ENCODE data around the gene CAMK2N1.

Gene CAMK2N1

DNA sequence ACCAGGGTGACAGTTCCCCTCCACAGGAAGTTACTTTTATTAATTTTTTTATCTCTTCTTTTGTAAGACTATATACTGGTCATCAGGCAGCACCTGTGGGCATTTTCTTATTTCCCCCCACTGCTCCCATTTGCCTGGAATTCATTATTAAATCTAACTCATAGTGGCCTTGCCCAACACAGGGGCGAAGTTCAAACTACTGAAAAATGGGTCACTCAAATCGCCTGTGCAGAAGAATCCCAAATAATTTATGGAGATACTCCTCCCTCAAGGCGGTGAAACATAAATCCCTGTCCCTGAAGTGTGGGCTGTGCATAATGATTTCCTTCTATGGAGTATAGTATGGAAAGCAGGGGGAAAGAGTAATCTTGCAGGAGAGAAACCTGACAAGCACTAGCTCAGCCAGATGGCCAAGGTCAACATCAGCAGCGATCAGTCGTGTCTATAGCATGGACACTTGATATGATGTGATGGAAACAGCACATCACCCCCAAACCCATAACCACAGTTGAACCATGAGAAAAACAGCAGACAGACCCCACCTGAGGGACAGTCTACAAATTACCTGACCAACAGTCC lies 7.9 kb downstream of the CAMK2N1 start:
- no peak for DNase-seq

- DNase-seq, result no peak
These were observed 8.5 kb downstream of the CAMK2N1 start for GRCh38 chr1:20477348-20478056.

- DNase-seq, result peak in 2 of 3 experiments; percentile 75 to 84
These were observed 9.6 kb downstream of the CAMK2N1 start for GRCh38 chr1:20476265-20477038.

DNA sequence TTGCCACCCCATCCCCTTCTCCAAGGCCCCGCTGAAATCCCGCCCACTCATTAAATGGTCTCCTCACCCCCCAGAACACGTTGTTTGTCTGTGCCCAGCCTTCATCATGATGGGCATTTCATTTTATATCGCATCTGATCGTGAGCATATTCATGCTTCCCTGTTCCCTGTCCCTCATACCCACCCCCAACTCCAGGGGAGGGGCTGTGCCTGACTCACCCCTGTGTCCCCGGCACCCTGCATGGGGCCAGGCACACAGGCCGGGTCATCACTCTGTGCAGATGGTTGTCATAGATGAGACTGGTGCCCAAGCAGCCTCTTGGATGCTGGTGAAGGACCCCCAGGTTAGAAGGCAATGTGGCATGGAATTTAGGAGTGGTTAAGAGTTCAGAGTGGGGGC lies 11.0 kb downstream of the CAMK2N1 start:
- DNase-seq, result no peak

- no peak for DNase-seq
These were observed 11.6 kb downstream of the CAMK2N1 start for GRCh38 chr1:20474333-20474975.

DNA sequence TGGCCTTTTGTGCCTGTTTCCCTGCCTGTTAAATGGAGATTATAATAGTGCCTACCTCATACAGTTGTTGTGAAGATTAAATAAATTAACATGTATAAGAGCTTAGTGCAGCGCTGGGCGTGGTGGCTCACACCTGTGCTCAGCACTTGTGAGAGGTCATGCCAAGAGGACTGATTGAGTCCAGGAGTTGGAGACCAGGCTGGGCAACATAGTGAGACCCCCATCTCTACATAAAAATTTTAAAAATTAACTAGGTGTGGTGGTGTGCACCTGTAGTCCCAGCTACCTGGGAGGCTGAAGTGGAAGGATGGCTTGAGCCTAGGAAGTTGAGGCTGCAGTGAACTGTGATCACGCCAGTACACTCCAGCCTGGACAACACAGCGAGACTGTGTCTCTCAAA lies 12.1 kb downstream of the CAMK2N1 start:
- DNase-seq, result no peak

- DNase-seq, result peak in 1 of 3 experiments; percentile 60
These were observed 12.9 kb downstream of the CAMK2N1 start for GRCh38 chr1:20472860-20473711.

DNA sequence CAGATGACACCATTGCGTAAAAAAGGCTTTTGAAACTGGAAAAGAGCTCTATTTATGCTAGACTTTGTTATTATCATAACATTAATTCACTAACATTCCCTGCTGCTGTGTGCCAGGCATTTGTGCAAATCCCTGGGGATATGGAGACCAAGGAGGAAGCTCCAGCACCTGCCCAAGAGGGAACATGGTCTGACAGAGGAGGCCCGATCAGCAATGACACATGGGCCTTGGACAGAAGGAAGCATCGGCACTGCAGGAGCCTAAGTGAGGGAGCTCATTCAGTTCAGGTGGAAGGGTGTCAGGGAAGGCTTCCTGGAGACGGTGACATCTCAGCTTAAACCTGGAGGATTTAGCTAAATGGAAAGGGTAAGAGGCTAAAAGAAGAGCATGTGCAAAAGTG lies 13.9 kb downstream of the CAMK2N1 start:
- DNase-seq, result no peak

DNA sequence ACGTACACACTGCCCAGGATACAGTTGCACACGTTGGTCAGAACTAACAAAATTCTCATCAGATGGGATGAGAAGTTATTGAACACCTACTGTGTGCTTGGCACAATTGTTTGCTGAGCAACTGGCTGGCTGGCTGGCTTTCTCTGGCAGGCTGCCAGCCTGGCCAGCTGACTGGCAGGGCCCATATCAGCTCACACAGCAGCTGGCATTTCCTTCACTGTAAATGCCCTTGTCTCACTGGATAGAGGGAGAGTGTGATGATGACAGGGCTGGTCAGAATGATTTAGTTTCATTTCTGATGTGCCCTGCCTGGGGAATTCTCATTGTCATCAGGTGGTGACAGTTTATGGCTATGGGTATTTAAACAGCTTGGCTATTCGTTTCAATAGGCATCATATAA lies 15.8 kb downstream of the CAMK2N1 start:
- DNase-seq, result peak in 2 of 3 experiments; percentile 59 to 88

GRCh38 chr1:20469406-20470076 lies 16.5 kb downstream of the CAMK2N1 start:
- DNase-seq, result peak in 1 of 3 experiments; percentile 7

GRCh38 chr1:20466273-20466672 lies 19.7 kb downstream of the CAMK2N1 start:
- DNase-seq, result no peak

DNA sequence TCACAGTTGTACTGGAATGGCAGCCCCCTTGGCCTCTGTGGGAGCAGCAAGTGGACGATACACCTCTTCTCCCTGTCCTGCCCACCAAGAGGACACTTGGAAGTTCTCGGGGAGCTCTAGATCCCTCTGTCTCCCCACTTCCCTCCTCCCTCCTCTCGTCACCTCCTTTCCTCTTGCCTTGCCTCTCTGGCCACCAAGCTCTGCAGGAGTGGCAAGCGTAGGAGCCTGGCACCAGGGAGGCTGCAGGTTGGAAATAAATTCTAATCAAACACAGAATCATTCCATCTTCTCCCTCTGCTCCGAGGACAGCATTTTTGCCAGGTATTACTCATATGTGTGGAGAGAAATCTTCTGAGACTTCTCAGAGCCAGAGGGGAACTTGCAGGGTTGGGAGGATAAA lies 20.8 kb downstream of the CAMK2N1 start:
- no peak for DNase-seq

GRCh38 chr1:20463502-20463901 lies 22.5 kb downstream of the CAMK2N1 start:
- no peak for DNase-seq

- DNase-seq, result no peak
These were observed 23.6 kb downstream of the CAMK2N1 start for GRCh38 chr1:20462397-20462796.

DNA sequence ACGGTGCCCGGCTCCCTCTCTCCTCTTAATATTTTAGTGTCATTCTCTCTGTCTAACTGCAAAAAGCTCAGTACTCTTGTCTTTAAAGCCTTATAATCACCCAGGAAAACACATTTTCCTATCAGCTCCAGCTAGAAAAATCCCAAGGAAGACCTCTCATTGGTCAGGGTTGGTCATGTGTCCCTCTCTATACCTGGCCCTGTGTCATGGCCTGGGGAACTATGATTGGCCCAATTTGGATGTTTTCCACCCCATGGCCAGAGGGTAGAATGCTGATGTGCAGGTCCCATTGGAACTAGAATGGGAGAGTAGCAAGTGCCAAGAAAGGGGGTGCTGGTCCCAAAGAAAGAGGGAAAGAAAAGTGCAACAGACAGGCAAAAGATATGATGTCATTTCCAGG lies 27.3 kb downstream of the CAMK2N1 start:
- DNase-seq, result no peak

- DNase-seq, result no peak
These were observed 32.0 kb downstream of the CAMK2N1 start for GRCh38 chr1:20454004-20454403.

DNA sequence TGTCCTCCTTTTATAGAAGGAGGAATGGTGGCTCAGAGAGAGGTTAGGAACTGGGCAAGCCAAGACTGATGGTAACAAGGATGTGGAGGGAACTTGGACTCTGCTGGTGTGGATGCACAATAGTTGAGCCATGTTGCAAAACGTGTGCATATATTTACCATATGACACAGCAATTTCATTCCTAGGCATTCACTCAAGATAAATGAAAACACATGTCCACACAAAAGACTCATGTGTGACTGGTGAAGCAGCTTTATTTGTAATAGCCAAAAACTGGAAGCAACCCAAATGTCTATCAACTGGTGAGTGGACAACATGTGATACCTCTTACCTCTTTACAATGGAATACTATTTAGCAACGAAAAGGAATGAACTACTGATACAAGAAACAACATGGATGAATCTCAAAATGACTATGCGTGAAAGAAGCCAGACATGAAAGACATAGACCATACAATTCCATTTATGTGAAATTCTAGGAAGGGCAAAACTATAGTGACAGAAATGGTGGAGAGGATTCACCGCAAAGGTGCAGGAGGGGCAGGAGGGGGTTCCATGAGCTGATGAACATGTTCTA lies 36.2 kb downstream of the CAMK2N1 start:
- no peak for DNase-seq

DNA sequence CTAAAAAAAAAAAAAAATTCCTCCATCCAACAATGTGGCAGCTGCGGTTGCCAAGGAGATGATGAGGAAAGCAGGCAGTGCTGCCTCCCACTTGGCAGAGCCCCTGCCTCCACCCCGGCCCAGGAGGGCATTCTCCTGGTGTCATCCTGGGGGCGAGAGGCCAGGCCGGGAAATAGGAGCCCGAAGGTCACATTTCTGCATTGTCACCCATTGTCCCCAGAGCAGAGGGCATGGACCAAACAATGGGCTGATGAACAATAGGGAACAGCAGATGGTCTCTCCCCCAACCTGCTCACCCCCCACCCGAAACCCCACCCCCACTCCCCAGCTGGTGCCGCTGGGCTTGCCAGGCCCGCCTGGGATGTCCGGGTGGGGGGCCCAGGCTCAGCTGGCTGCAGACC lies 37.3 kb downstream of the CAMK2N1 start:
- peak in 2 of 3 experiments; percentile 32 to 52 for DNase-seq

GRCh38 chr1:20447794-20448193 lies 38.2 kb downstream of the CAMK2N1 start:
- no peak for DNase-seq

DNA sequence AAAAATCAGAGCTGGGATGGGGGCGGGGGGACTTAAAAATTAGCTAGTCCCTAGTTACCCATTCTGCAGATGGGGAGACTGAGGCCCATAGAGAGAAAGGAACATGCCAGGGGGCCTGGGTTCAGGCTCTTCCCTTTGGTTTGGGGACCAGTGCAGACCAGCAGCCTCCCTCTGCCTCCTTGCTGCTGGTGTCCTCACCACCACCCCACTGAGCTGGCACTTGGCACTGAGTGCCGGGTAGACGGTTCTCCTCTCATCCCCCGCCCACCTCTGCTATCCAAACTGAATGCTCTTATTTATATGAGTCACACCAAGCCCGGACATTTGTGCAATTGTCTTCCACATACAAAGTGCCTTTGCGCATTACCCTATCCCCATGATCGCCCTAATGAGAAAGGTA lies 39.2 kb downstream of the CAMK2N1 start:
- DNase-seq, result no peak

- DNase-seq, result no peak
These were observed 40.1 kb downstream of the CAMK2N1 start for GRCh38 chr1:20445956-20446355.
